ENCODE measurements around the gene TAC3. TPM values are rescaled to one million over a fixed set of nuclear protein-coding genes. Genes with fewer than 3 reads are reported as not detected.
A peak's percentile ranks its signal among the peaks of the same experiment; 100 is the strongest.

Gene TAC3
- 1 to 10 TPM in 2 of 4 donors, under 1 TPM in 1, not detected in 1; 0.66 to 4.5 (median 3.9) TPM for total RNA-seq
- polyA plus RNA-seq: 1 to 10 TPM in 1 of 3 donors, not detected in 2; 4.1 TPM

DNA sequence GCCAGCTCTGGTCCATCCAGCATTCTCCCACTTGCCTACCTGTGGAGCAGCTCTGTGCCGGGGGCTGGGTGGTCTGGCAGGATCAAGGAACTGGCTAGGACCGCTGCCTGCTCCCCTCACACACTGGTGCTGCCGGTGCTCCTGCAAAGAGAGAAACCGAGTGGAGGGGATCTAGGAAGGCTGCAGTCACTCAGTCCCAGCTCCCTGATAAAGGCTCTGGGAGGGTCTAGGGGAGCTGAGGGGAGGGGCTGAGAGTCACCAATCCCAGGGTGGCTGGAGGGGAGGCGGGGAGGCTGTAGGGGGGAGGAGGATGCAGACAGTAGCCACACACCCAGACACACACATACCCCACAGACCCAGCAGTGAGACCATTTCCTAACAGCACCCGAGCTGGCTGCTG is at the start of gene TAC3:
TAC3 (minus strand) TSS at position 182 of the 400 bp plus-strand sequence. CDS start 732 bp downstream, outside the sequence.
- H3K9me3 ChIP-seq: no peaks in the 10 kb centered on the region
- no peak for DNase-seq
- no peaks in the 10 kb centered on the region for H3K4me1 ChIP-seq
- 79 to 82% methylated on average over 6 of the region's 6 CpGs for WGBS, 2 donors
- no peak for TF ChIP-seq POLR2A (IDR thresholded peaks at IDR 0.05)
- no peak for TF ChIP-seq POLR2AphosphoS5 (IDR thresholded peaks at IDR 0.05)
- TF ChIP-seq, protein P1, sequence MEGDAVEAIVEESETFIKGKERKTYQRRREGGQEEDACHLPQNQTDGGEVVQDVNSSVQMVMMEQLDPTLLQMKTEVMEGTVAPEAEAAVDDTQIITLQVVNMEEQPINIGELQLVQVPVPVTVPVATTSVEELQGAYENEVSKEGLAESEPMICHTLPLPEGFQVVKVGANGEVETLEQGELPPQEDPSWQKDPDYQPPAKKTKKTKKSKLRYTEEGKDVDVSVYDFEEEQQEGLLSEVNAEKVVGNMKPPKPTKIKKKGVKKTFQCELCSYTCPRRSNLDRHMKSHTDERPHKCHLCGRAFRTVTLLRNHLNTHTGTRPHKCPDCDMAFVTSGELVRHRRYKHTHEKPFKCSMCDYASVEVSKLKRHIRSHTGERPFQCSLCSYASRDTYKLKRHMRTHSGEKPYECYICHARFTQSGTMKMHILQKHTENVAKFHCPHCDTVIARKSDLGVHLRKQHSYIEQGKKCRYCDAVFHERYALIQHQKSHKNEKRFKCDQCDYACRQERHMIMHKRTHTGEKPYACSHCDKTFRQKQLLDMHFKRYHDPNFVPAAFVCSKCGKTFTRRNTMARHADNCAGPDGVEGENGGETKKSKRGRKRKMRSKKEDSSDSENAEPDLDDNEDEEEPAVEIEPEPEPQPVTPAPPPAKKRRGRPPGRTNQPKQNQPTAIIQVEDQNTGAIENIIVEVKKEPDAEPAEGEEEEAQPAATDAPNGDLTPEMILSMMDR (IDR thresholded peaks at IDR 0.05): no peak
- no peak for TF ChIP-seq EP300 (IDR thresholded peaks at IDR 0.05)
- H3K4me3 ChIP-seq: no peak within 1 kb of the TSS
- no peaks in the 10 kb centered on the region for H3K36me3 ChIP-seq
- H3K27ac ChIP-seq: no peak within 1 kb of the TSS
- H3K27me3 ChIP-seq: no peaks in the 10 kb centered on the region
- intact Hi-C loops (cut with DNase I): no loop called here

DNA sequence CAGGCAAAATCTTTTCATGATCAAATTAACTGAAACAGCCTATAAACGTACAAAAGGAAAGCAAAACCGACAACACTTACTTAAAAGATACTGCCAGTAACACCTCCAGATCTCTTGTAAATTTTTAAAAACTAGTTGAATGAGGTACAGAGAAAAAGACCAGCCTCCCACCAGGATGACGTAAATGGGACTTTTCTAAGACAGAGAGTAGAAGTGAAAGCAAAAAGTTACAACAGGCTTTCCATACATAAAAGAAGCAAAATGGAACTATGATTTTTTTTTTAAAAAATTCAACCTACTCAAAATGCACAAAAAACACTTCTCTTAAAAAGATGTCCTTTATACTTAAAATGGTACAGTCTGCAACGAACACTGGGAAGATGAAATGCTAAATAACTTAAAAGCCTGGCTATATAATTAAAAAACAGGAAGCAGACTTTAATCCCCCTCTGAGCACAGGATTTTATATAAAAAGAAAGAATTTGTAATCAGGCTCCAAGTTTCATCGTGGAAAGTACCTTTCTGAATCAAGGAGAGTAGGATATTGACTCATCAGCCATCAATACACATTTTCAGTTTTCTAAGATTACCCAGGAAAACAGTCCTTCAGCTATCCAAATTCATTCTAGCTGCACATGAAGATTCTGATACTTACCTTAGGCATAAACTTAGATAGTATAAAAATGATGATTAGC is 47.8 kb upstream of the TAC3 start:
- TF ChIP-seq, protein P1 (IDR thresholded peaks at IDR 0.05): no peak
- TF ChIP-seq POLR2A (IDR thresholded peaks at IDR 0.05) (no peak), POLR2AphosphoS5 (IDR thresholded peaks at IDR 0.05) (no peak), EP300 (IDR thresholded peaks at IDR 0.05) (no peak)
- intact Hi-C loops (cut with DNase I): loop anchor here (5.0 kb wide), 1 partner anchor 307 kb away; no protein-coding TSS in a partner anchor
- no peak for DNase-seq
- Histone ChIP-seq H3K27me3 (no peaks in the 10 kb centered on the region), H3K4me3 (no peak overlapping the region), H3K27ac (peak overlapping the region in 1 of 4 donors; percentile 35), H3K9me3 (no peaks in the 10 kb centered on the region), H3K4me1 (peaks cover 0 to 2% (median 0%) of the 10 kb centered on the region in 4 donors), H3K36me3 (peaks cover 0 to 47% (median 13%) of the 10 kb centered on the region in 4 donors)
- 45 to 71% methylated on average over 5 of the region's 5 CpGs for WGBS, 2 donors

DNA sequence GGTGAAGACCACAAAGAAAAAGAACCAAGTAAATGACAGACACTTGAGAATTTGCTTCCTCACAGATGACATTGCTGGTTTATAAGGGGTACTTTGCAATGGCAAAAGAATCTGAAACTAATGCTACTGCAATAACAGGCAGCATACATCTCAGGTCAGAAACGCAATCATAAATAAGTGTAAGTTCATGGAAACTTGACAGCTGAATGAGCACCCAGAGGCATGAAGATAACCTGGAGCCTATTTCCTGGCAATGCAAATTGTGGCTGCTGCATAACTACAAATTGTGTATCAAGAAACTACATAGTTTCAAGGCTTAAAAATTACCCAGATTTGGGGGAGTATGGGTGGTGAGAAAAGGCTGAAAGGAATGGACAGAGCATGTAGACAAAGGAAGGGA is 42.1 kb upstream of the TAC3 start:
- intact Hi-C loops (cut with DNase I): no loop called here
- TF ChIP-seq, protein P1 (IDR thresholded peaks at IDR 0.05): no peak
- TF ChIP-seq POLR2A (IDR thresholded peaks at IDR 0.05) (no peak), POLR2AphosphoS5 (IDR thresholded peaks at IDR 0.05) (no peak)
- Histone ChIP-seq H3K9me3 (no peaks in the 10 kb centered on the region), H3K36me3 (peaks cover 0 to 27% (median 10%) of the 10 kb centered on the region in 4 donors), H3K4me1 (peaks cover 0 to 26% (median 20%) of the 10 kb centered on the region in 4 donors), H3K27ac (peak overlapping the region in 2 of 4 donors; percentile 79), H3K27me3 (no peaks in the 10 kb centered on the region), H3K4me3 (no peak overlapping the region)
- 72 to 95% methylated on average over 1 of the region's 1 CpG for whole genome bisulfite sequencing, 2 donors
- no peak for DNase-seq

DNA sequence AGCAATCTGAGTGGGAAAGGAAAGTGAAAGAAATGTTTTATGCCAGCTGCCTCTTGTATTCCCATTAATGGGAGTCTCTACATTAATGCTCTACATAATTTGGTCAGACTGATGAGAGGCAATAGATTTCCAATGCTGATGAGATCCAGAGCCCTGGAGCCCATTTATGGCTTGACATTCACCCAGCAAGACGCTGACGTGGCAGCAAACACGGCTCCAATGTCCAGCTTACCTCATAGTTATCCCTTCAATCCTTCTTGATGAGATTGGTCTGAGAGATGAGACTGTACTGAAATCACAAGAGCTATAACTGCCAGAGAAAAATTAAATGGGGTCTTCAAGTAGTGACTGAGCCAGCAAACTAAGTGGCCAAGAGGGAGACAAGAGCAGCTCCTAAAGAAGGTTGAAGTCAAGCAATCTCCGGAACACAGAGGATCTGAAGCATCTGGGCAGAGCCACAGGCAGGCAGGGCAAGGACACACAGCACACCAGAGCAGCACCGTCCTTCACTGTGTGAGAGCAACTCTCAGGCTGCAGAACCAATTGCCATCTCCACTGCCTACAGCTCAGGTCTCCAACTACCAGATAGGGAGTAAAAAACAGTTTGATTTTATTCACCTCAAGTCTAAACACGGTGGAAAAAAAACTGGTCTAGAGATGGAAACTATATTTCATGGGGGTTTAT is 40.9 kb upstream of the TAC3 start:
- Histone ChIP-seq H3K27ac (peak overlapping the region; percentile 47 to 79 (median 71)), H3K9me3 (no peaks in the 10 kb centered on the region), H3K4me3 (peak overlapping the region in 2 of 4 donors; percentile 8 to 13), H3K36me3 (peaks cover 0 to 27% (median 10%) of the 10 kb centered on the region in 4 donors), H3K27me3 (no peaks in the 10 kb centered on the region), H3K4me1 (peaks cover 0 to 26% (median 20%) of the 10 kb centered on the region in 4 donors)
- no peak for DNase-seq
- TF ChIP-seq POLR2A (IDR thresholded peaks at IDR 0.05): no peak
- peak in 2 of 4 donors; percentile 67 to 68 for TF ChIP-seq POLR2AphosphoS5 (IDR thresholded peaks at IDR 0.05)
- no peak for TF ChIP-seq EP300 (IDR thresholded peaks at IDR 0.05)
- TF ChIP-seq, protein P1 (IDR thresholded peaks at IDR 0.05): no peak
- intact Hi-C loops (cut with DNase I): no loop called here
- 85 to 89% methylated on average over 6 of the region's 6 CpGs for WGBS, 2 donors

Data from sigmoid colon (tissue), 7 donors.